Loucy (cell line): ENCODE data around the gene AKR1A1.

Experiments
- CTCF ChIP-seq: fragments of 200-600 bp; sonication (generic); conservative IDR thresholded peaks from 2 replicates; pipeline ENCODE4 v1.5.1; 2014; ENCODE audit warnings: mild to moderate bottlenecking, antibody characterized with exemption, low read length
- EZH2phosphoT487 ChIP-seq: fragments of 200-600 bp; IDR thresholded peaks from 2 replicates; pipeline ENCODE4 v1.6.1; 2018; ENCODE audit warnings: antibody characterized with exemption, mild to moderate bottlenecking, moderate library complexity, borderline replicate concordance

DNA sequence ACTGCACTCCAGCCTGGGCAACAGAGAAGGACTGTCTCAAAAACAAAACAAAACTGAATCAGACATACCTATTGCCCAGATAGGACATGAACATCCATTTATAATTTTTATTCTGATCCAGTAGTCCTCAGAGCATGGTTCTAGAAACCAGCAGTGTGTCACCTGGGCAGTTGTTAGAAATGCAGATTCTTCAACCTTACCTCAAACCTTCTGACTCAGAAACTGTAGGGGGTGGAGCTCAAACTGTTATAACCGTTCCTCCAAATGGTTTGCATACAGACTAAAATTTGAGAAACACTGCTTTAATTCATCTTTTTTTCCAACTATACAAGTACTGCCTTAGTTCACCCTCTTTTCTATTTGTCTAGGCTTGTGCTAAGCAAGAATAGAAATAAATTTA is 39.2 kb downstream of the AKR1A1 start:
- no peak for TF ChIP-seq CTCF
- no peak for TF ChIP-seq EZH2phosphoT487
